Pancreas (tissue), 10 donors: ENCODE data around the gene ADARB1. TPM values are rescaled to one million over a fixed set of nuclear protein-coding genes. Genes with fewer than 3 reads are reported as not detected.

Experiments
- ATAC-seq, 4 donors: fragments of 200-7000 bp; cut with Tn5 transposase; one replicate each; pipeline versions ENCODE4 v1.8.0 to v1.9.1; 2020; ENCODE audit warnings: mild to moderate bottlenecking in 4 of 4, moderate library complexity in 4 of 4
- DNase-seq, 6 donors: peaks; one replicate each; pipeline ENCODE4 v3.0.0-alpha.2; 2020
- FAIRE-seq: peaks from 2 replicates; lab custom pipeline; 2012; peaks lifted over from hg19 to GRCh38; lab: Jason Lieb, UNC
- H3K27ac ChIP-seq, 4 donors: fragments of 200-600 bp; sonication (generic); 1 replicate in 3 of 4; 2 replicates in 1 of 4; pipeline versions ENCODE4 v1.5.0 to v1.8.0; 2020
- H3K27me3 ChIP-seq, 4 donors: fragments of 200-600 bp; one replicate each; pipeline ENCODE4 v1.8.0; 2021
- H3K36me3 ChIP-seq, 3 donors: fragments of 200-600 bp; sonication (generic) in 1 of 3; one replicate each; pipeline versions ENCODE4 v1.5.0 to v1.8.0; 2020 to 2021
- H3K4me1 ChIP-seq, 3 donors: fragments of 200-600 bp; one replicate each; pipeline ENCODE4 v1.8.0; 2021
- H3K4me3 ChIP-seq, 4 donors: fragments of 200-600 bp; sonication (generic) in 2 of 4; one replicate each; pipeline versions ENCODE4 v1.5.0 to v1.8.0; 2020 to 2021
- H3K9me3 ChIP-seq, 4 donors: fragments of 200-600 bp; one replicate each; pipeline ENCODE4 v1.8.0; 2021
- WGBS, 2 donors: extraction: QIAGEN DNeasy Blood & Tissue Kit; methylation state at CpG; one replicate each; pipeline ENCODE4 v1.1.7; 2013; 5-methylcytosine and 5-hydroxymethylcytosine counted together
- intact Hi-C, 3 donors: fragments of 100-400 bp; cut with DNase I; formaldehyde crosslinking; loops; one replicate each; pipeline versions ENCODE4 v1.11.1 to v1.14.2; 2022
- polyA plus RNA-seq, 2 donors: library from polyadenylated mRNA; stranded (reverse); fragments of 200-250 nt; gene quantifications; one replicate each; pipeline ENCODE4 v1.2.3, GENCODE V29; 2013
- total RNA-seq, 6 donors: library from RNA; stranded (reverse); fragmentation: NEBNext Ultra II Directional in 4 of 6; extraction: Animal tissue kit (Norgen Biotek cat#: 25700) in 4 of 6; gene quantifications; one replicate each; pipeline versions ENCODE4 v1.2.1 to v1.2.4, GENCODE V29; 2021 to 2023
- TF ChIP-seq, protein P1 (sequence below), 4 donors: fragments of 200-600 bp; sonication (generic) in 3 of 4; IDR thresholded peaks; one replicate each; pipeline versions ENCODE4 v1.5.0 to v1.8.0; 2021; ENCODE audit warnings: antibody characterized with exemption in 4 of 4
- donor health status: healthy with polysubstance abuse.
- donor health status: DM: no; HTN: no; CAD: no; lungs with moderate emphysema.
- donor health status: DM: no; HTN: no; CAD: no.
- donor health status: control.
- donor health status: control.
- donor health status: Bipolar disorder and iron deficiency.
- donor health status: DM: yes; HTN: yes; CAD: no.
- donor health status: DM: no; HTN: no; CAD: no.
- donor health status: DM: no; HTN: no; CAD: no.
- donor health status: DM: yes; HTN: yes; CAD: no.

The ADARB1 gene
- total and polyA plus RNA-seq, 8 donors: 5.4 to 10.1 (median 6.3) TPM

DNA sequence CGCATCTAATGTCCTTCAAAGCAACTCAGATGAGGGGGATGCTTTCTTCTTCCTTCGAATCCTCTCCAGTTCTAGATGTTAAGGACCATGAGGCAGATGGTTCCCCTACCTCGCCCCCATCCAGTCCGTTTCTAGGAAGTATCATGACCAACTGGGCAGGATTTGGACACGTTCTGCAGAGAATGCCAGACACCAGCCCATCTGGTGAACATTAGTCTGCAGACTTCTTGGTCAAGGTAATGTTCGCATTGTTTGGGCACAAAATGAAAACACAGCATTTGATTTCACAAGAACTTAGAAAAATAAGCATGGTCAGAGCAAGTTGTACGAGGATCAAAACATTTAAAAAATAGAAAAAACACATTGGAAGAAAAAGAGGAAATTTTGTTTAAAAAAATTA, 25.4 kb upstream of the ADARB1 start:
- WGBS, 2 donors: 53 to 60% methylated on average over 7 of the region's 7 CpGs
- FAIRE-seq (no peak), ATAC-seq (no peak)

DNA sequence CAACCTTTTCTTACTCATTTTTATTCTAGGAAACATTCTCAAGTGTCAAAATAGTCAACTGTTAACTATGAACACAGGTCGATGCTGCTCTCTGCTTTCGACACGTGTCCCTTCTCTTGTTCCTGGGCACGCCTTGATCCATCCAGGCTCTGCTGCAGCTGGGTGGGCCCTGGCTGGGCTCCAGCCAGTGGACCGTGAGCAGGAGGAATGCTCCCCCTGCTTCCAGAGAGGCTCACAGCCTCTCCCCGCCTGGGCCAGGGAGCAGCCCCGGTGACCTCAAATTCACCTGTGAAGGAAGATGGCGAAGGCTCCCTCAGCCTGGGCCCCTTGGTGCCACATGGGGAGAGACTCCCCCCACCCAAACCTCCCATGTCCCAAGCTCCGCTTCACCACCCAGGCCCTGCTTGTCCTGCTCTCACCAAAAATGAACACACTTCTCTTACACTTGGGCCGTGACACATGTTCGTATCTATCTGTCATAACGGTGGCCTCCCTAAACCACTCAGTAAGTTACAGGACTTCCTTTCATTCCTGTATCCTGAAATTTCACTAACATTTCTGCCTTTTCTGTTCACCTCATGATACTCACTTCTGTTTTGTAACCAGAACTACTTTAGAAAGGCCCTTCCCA, 24.6 kb upstream of the ADARB1 start:
- WGBS, 2 donors: 54 to 60% methylated on average over 12 of the region's 12 CpGs
- Histone ChIP-seq H3K4me1 (no peaks in the 10 kb centered on the region), H3K9me3 (no peaks in the 10 kb centered on the region), H3K27me3 (peaks cover 0 to 9% (median 0%) of the 10 kb centered on the region in 4 donors), H3K27ac (no peak overlapping the region), H3K36me3 (no peaks in the 10 kb centered on the region), H3K4me3 (no peak overlapping the region)
- DNase-seq (no peak), FAIRE-seq (no peak), ATAC-seq (no peak)
- intact Hi-C loops: no loop called here
- TF ChIP-seq, protein P1, sequence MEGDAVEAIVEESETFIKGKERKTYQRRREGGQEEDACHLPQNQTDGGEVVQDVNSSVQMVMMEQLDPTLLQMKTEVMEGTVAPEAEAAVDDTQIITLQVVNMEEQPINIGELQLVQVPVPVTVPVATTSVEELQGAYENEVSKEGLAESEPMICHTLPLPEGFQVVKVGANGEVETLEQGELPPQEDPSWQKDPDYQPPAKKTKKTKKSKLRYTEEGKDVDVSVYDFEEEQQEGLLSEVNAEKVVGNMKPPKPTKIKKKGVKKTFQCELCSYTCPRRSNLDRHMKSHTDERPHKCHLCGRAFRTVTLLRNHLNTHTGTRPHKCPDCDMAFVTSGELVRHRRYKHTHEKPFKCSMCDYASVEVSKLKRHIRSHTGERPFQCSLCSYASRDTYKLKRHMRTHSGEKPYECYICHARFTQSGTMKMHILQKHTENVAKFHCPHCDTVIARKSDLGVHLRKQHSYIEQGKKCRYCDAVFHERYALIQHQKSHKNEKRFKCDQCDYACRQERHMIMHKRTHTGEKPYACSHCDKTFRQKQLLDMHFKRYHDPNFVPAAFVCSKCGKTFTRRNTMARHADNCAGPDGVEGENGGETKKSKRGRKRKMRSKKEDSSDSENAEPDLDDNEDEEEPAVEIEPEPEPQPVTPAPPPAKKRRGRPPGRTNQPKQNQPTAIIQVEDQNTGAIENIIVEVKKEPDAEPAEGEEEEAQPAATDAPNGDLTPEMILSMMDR (IDR thresholded peaks at IDR 0.05): no peak

More for the DNA sequence above, 25.4 kb upstream of the ADARB1 start:
- Histone ChIP-seq H3K27me3 (peaks cover 0 to 9% (median 0%) of the 10 kb centered on the region in 4 donors), H3K9me3 (no peaks in the 10 kb centered on the region), H3K36me3 (no peaks in the 10 kb centered on the region), H3K4me3 (no peak overlapping the region), H3K27ac (no peak overlapping the region), H3K4me1 (no peaks in the 10 kb centered on the region)
- no peak for DNase-seq
- TF ChIP-seq, protein P1 (IDR thresholded peaks at IDR 0.05): no peak
- intact Hi-C loops: no loop called here

DNA sequence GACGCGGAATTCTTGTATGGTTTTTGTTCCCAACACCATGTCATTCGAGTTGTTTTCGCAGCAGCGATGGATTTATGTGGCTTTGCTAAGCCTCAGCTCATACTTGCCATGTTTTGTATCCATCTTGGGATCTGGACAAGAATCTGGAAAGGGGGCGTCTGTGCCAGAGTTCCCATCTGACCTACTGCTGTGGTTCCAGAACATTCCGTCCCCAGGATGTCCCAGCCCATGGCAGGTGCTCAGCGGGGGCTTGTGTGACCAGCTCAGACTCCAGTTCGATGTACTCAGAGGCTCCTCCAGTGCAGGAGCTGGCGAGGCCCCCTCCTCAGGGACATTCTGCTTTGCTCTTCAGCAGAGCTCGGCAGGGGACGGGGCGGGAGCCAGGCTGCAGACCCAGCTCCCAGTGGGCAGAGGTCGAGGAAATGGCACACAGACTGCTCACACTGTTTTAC, 24.0 kb upstream of the ADARB1 start:
- ATAC-seq: no peak
- intact Hi-C loops: no loop called here

DNA sequence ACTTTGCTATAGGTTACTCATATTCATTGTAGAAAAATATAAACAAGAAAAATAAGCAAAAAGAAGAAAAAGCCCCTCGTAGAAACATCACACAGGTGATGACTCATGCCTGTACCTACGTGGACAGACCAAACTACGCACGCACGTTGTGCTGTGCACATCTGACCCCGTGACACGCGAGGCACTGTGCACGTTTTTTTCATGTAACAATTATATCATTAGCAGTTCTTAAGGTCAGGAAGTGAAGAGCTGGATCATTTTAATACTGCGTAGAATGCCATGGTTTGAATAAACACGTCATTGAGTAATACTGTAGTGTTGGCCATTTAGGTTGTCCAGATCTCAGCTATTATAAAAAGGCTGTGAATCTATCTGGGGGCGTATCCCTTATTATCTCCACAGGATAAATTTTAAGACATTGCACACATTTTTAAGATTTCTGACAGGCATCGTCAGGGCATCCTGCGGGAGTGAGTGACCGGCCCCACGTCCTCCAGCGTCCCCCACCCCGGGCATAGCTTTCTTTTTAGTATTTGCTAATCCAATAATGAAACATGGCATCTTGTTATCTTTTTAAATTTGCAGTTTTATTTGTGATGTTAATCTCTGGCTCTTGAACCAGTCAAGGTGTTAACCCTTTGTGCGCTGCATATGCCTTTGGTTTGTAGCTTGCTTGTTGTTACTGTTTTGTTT, 23.4 kb upstream of the ADARB1 start:
- H3K27me3 ChIP-seq: peaks cover 0 to 9% (median 0%) of the 10 kb centered on the region in 4 donors
- FAIRE-seq (no peak), DNase-seq (no peak), ATAC-seq (no peak)
- H3K9me3 ChIP-seq: no peaks in the 10 kb centered on the region
- H3K27ac ChIP-seq: no peak overlapping the region
- TF ChIP-seq, protein P1 (IDR thresholded peaks at IDR 0.05): no peak
- H3K4me3 ChIP-seq: no peak overlapping the region
- H3K4me1 ChIP-seq: no peaks in the 10 kb centered on the region
- 64 to 70% methylated on average over 19 of the region's 19 CpGs for WGBS, 2 donors
- intact Hi-C loops: no loop called here
- H3K36me3 ChIP-seq: no peaks in the 10 kb centered on the region

More for the DNA sequence above, 24.0 kb upstream of the ADARB1 start:
- TF ChIP-seq, protein P1 (IDR thresholded peaks at IDR 0.05): no peak
- Histone ChIP-seq H3K4me1 (no peaks in the 10 kb centered on the region), H3K27ac (no peak overlapping the region), H3K9me3 (no peaks in the 10 kb centered on the region), H3K36me3 (no peaks in the 10 kb centered on the region), H3K27me3 (peaks cover 0 to 9% (median 0%) of the 10 kb centered on the region in 4 donors), H3K4me3 (no peak overlapping the region)
- 72 to 81% methylated on average over 14 of the region's 14 CpGs for WGBS, 2 donors
- FAIRE-seq: no peak
- no peak for DNase-seq
